Measurements from ENCODE around the gene RPL21.

DNA sequence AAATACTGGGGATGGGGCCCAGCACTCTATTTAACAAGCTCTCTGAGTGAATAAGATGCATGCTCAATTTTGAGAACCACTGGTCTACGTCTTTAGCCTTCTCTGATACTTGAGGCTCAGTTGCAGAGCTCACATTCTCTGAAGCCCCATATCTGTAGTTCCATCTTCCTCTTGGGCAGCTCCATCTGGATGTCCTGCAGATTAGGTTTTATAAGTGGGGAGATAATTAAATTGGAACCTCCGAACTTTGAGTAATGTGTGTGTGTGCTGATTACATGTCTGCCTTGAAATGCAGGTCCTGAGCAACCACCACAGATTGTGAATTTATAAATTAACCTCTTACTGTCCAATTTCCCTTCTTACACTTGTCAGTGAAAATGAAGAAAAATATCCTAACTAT lies 12.1 kb downstream of the RPL21 start:
- TF ChIP-seq, protein P1, sequence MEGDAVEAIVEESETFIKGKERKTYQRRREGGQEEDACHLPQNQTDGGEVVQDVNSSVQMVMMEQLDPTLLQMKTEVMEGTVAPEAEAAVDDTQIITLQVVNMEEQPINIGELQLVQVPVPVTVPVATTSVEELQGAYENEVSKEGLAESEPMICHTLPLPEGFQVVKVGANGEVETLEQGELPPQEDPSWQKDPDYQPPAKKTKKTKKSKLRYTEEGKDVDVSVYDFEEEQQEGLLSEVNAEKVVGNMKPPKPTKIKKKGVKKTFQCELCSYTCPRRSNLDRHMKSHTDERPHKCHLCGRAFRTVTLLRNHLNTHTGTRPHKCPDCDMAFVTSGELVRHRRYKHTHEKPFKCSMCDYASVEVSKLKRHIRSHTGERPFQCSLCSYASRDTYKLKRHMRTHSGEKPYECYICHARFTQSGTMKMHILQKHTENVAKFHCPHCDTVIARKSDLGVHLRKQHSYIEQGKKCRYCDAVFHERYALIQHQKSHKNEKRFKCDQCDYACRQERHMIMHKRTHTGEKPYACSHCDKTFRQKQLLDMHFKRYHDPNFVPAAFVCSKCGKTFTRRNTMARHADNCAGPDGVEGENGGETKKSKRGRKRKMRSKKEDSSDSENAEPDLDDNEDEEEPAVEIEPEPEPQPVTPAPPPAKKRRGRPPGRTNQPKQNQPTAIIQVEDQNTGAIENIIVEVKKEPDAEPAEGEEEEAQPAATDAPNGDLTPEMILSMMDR (IDR thresholded peaks at IDR 0.05): no peak
- TF ChIP-seq EZH2 (IDR thresholded peaks at IDR 0.05; ENCODE audit: borderline replicate concordance, insufficient read depth, low read depth, low read length, poor library complexity, severe bottlenecking): no peak
